GM11168 (cell line): Measurements from ENCODE around the gene ZNFX1.
"Not testable (repeated sequence)": the region's sequence is repeated elsewhere in the genome, so short reads cannot be mapped to it uniquely, and the experiment has no call there.

Source experiments
- in situ Hi-C: fragments of 300-500 bp; cut with MboI; formaldehyde crosslinking; loops from one replicate; pipeline ENCODE4 v1.12.0; 2022; ENCODE audit warnings: low sequenced_read_pairs; ENCODE audit not compliant: unreplicated experiment

The ZNFX1 gene

GRCh38 chr20:49278036-49278817 lies at the start of gene ZNFX1:
Gene ZNFX1 (minus strand): TSS chr20:49278057. CDS start chr20:49275839, 2,218 bp downstream.
- in situ Hi-C loops, result no loop called here

- in situ Hi-C loops, result loop anchor here (25.0 kb wide), 1 partner anchor 536 kb away; no protein-coding TSS in a partner anchor
Observed at GRCh38 chr20:49326026-49326425, 48.2 kb upstream of the ZNFX1 start.

DNA sequence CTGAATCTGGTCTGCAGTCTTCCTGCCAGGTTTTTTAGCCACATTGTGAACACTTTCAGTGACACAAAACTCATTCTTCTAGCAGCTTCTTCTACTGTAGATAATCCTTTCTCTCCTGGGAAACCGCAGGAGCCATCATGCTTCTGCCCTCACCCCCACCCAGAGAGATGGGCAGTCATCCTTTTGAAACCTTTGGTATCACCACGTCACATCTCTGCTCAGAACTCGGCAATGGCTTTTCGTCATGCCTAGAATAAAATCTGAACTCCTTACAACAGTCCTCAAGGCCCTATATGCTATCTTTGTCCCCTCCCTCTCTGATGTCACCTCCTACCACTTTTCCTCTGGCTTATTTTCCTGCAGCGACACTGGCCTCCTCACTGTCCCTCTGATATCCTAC lies 46.4 kb upstream of the ZNFX1 start:
- in situ Hi-C loops, result no loop called here

DNA sequence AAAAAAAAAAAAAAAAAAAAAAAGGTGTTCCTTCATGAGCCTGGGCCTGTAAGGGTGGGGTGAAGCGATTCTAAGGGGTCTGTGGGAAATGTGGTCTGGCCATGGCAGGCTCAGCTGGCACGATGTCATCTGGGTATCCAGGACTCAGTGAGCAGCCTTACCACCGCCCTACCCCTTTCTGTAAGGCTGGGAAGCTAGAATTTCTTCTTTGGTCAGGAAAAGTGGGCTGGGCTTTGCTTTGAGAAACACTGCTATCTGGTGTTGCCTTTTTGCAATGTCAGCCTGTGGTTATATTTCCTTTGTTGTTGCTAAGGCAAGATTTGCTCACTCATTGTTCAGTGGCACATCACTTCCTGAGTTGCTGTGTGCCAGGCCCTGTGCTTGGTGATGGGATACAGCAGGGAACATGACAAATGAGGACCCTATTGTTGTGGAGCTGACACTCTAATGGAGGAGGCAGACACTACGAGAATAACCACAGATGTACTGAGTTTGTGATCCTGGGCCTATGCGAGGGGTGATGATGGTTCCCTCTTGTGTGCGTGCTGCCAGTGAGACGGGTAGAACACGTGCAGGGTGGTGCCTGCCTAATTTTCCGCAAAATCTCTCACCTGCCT lies 45.9 kb upstream of the ZNFX1 start:
- in situ Hi-C loops, result no loop called here

GRCh38 chr20:49320460-49320859 lies 42.6 kb upstream of the ZNFX1 start:
- in situ Hi-C loops, result no loop called here

GRCh38 chr20:49319208-49319809 lies 41.5 kb upstream of the ZNFX1 start:
- in situ Hi-C loops, result no loop called here

- in situ Hi-C loops, result no loop called here
Observed at GRCh38 chr20:49318430-49319207, 40.8 kb upstream of the ZNFX1 start.

DNA sequence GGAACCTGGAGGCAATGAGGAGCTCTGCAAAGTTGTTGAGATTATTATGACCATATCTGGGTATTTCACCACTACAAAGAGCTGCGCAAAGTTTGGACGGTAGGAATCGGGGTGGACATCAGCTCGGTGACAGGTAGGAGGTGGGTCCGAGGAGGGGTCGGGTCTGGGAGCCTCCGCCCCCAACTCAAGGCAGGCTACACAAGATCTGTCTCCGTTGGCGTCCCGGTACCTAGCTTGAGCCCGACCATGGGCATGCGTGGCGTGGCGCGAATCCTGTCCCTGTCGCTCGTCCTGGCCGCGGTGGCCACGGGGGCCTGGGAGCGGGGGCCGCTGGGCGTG lies 40.2 kb upstream of the ZNFX1 start:
- in situ Hi-C loops, result no loop called here

DNA sequence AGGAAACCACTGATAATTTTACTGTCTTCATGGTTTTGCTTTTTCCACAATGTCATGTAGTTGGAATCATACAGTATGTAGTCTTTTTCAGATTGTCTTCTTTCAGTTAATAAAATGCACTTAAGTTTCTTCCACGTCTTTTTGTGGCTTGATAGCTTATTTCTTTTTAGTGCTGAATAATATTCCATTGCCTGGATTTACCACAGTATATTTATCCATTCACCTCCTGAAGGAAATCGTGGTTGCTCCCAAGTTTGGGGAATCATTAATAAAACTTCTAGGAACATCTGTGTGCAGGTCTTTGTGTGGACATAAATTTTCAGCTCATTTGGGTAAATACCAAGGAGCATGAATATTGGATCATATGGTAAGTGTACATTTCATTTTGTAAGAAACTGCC lies 38.8 kb upstream of the ZNFX1 start:
- in situ Hi-C loops, result no loop called here

GRCh38 chr20:49315580-49315979 lies 37.7 kb upstream of the ZNFX1 start:
- in situ Hi-C loops, result no loop called here

DNA sequence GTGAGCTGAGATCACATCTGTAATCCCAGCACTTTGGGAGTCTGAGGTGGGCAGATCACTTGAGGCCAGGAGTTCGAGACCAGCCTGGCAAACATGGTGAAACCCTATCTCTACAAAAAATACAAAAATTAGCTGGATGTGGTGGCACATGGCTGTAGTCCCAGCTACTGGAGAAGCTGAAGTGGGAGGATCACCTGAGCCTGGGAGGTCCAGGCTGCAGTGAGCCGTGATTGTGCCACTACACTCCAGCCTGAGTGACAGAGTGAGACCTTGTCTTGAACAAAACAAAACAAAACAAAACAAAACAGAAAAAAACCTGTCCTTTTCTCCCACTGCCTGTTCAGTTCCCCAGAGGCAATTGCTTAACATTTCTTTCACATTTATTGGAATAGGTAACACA lies 36.2 kb upstream of the ZNFX1 start:
- in situ Hi-C loops, result not testable (repeated sequence)

DNA sequence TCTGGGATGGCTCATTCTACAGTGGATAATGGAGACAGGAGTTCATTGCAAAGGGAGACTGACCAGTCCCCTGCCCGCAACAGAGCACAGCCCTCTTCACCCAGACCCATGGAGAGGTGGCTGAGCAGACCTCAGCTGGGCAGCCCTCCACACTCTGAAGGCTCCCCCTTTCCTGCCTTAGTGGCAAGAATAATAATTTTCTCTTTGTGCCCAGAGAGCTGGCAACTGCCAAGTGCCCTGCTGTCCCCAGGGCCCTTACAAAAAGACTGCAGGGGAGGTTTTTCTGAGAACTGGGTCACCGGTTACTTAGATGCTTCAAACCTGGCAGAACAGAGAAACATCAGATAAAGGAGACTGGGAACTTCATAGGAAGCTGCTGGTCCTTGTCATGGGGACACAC lies 35.4 kb upstream of the ZNFX1 start:
- in situ Hi-C loops, result no loop called here

DNA sequence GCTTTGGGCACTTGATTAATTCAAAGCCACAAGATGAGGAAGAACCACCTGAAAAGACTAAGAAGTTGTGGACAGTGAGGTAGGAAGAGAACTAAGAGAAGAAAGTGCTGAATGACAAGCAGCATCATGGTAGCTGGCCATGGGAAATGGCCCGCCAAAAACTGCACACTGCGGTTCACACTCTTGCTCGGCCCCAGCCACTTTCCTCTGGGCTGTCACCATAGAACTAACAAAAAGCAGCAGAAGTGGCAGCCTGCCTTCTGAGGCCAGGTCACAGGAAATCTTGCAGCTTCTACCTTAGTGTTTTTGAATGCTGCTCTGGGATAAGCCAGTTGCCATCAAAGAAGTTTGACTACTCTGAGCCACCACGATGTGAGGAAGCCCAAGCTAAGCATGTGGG lies 34.8 kb upstream of the ZNFX1 start:
- in situ Hi-C loops, result no loop called here

- in situ Hi-C loops, result no loop called here
Observed at GRCh38 chr20:49310705-49311104, 32.8 kb upstream of the ZNFX1 start.

DNA sequence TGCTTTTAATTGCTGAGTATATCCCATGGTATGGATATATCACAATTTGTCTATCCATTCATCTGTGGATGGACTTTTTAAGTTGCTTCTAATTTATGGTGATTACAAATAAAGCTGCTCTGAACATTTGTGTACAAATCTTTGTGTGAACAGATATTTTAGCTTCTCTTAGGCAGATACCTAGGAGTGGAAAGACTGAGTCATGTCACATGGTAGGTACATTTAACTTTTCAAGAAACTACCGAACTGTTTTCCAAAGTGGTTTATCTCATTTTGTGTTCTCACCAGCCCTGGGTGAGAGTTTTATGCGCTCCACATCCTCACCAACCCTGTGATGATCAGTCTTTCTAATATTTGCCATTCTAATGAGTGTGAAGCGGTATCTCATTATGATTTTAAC lies 31.0 kb upstream of the ZNFX1 start:
- in situ Hi-C loops, result no loop called here

- in situ Hi-C loops, result no loop called here
Observed at GRCh38 chr20:49306903-49307620, 29.2 kb upstream of the ZNFX1 start.

DNA sequence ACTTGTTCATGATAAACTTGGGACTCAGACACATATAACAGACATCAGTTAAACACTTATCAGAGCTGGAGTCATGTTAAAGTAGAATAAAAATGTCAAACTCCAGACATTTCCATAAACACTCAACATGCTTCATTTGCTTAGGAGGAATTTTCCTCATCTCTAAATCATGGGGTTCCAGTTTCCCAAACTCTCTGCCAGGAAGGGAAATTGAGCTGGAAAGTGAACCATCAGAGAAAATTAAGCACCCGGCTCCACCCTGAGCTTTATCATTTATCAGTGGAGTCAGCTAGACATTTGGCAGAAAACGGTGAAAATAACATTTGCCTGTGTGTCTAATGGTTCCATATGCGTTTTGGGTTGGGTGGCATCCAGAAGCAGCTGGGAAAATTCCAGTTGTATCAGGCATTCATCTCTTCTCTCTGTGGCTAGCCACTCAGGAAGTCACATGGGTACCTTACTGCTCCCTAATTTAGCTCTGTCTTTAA lies 25.3 kb upstream of the ZNFX1 start:
- in situ Hi-C loops, result no loop called here

GRCh38 chr20:49297605-49298530 lies 20.0 kb upstream of the ZNFX1 start:
- in situ Hi-C loops, result no loop called here
